ENCODE results near the gene STRBP.

GRCh38 chr9:123109540-123110279, 158.7 kb downstream of the STRBP start:
- no peak for TF ChIP-seq CTCF (IDR thresholded peaks at IDR 0.05)
- no peak for TF ChIP-seq POLR2A (IDR thresholded peaks at IDR 0.05)
